Heart left ventricle (tissue), 16 donors: ENCODE measurements around the gene SLCO3A1. TPM values are rescaled to one million over a fixed set of nuclear protein-coding genes. Genes with fewer than 3 reads are reported as not detected.

Experiments
- ATAC-seq, 4 donors: fragments of 200-7000 bp; cut with Tn5 transposase; one replicate each; pipeline ENCODE4 v1.9.1; 2020 to 2022; ENCODE audit warnings: moderate library complexity in 4 of 4, mild to moderate bottlenecking in 3 of 4, moderate number of reproducible peaks in 1 of 4
- DNase-seq, 5 donors: peaks; one replicate each; pipeline ENCODE4 v3.0.0-alpha.2; 2020
- H3K27ac ChIP-seq, 12 donors: fragments of 200-600 bp; sonication (generic) in 4 of 12; one replicate each; pipeline versions ENCODE4 v1.5.0 to v1.8.0; 2016 to 2022; ENCODE audit warnings: mild to moderate bottlenecking in 2 of 12
- H3K27me3 ChIP-seq, 9 donors: fragments of 200-600 bp; sonication (generic) in 2 of 9; one replicate each; pipeline versions ENCODE4 v1.5.1 to v1.8.0; 2016 to 2022; ENCODE audit warnings: mild to moderate bottlenecking in 3 of 9
- H3K36me3 ChIP-seq, 9 donors: fragments of 200-600 bp; sonication (generic) in 2 of 9; one replicate each; pipeline versions ENCODE4 v1.5.0 to v1.8.0; 2018 to 2022; ENCODE audit warnings: mild to moderate bottlenecking in 2 of 9
- H3K4me1 ChIP-seq, 12 donors: fragments of 200-600 bp; sonication (generic) in 4 of 12; one replicate each; pipeline versions ENCODE4 v1.5.0 to v1.8.0; 2016 to 2022; ENCODE audit warnings: mild to moderate bottlenecking in 3 of 12
- H3K4me3 ChIP-seq, 12 donors: fragments of 200-600 bp; sonication (generic) in 4 of 12; one replicate each; pipeline versions ENCODE4 v1.5.0 to v1.8.0; 2017 to 2022; ENCODE audit warnings: mild to moderate bottlenecking in 9 of 12, moderate library complexity in 4 of 12
- H3K9me3 ChIP-seq, 12 donors: fragments of 200-600 bp; sonication (generic) in 4 of 12; one replicate each; pipeline versions ENCODE4 v1.5.0 to v1.8.0; 2016 to 2022; ENCODE audit warnings: mild to moderate bottlenecking in 1 of 12
- POLR2A ChIP-seq, 2 donors: fragments of 450-650 bp; IDR thresholded peaks; one replicate each; pipeline ENCODE4 v1.6.1; 2017; ENCODE audit warnings: antibody characterized with exemption in 2 of 2, mild to moderate bottlenecking in 2 of 2, moderate library complexity in 2 of 2
- WGBS, 4 donors: extraction: QIAGEN DNeasy Blood & Tissue Kit in 2 of 4; methylation state at CpG; one replicate each; pipeline versions ENCODE4 v1.1.5 to v1.1.7; 2013 to 2018; 5-methylcytosine and 5-hydroxymethylcytosine counted together
- intact Hi-C, 10 donors: fragments of 100-400 bp; cut with DNase I; formaldehyde crosslinking; loops; one replicate each; pipeline versions ENCODE4 v1.11.1 to v1.14.2; 2022
- polyA plus RNA-seq, 2 donors: library from polyadenylated mRNA; stranded (reverse); fragments of 200-250 nt; gene quantifications; one replicate each; pipeline ENCODE4 v1.2.3, GENCODE V29; 2013
- total RNA-seq, 9 donors: library from RNA; depleted of rRNA in 2 of 9; stranded (reverse); fragments of >200 nt in 2 of 9; fragmentation: NEBNext Ultra II Directional in 3 of 9; extraction: Animal tissue kit (Norgen Biotek cat#: 25700) in 3 of 9; gene quantifications; one replicate each; pipeline versions ENCODE4 v1.1.0 to v1.2.4, GENCODE V29; 2016 to 2023
- TF ChIP-seq, protein P1 (sequence below), 12 donors: fragments of 200-600 bp; sonication (generic) in 4 of 12; IDR thresholded peaks; one replicate each; pipeline versions ENCODE4 v1.5.0 to v1.8.0; 2018 to 2022; ENCODE audit warnings: antibody characterized with exemption in 12 of 12, mild to moderate bottlenecking in 5 of 12
- donor health status: ischemic (EF 13 %, LVEDD 7.1; RV severe dilation, severe dysfunction).
- donor health status: healthy with polysubstance abuse.
- donor health status: DM: no; HTN: yes; CAD: no.
- donor health status: DM: no; HTN: no; CAD: no.
- donor health status: ischemic (EF 25% LVEDD 6.9; RV normal size, moderate dysfunction).
- donor health status: ischemic (EF 25% LVEDD 5.7; RV mildly dilated, moderate dysfunction).
- donor health status: healthy.
- donor health status: DM: yes; HTN: yes; CAD: no.
- donor health status: ischemic (EF 35%, LVEDD 5.7; RV mildly dilated, moderate dysfunction).
- donor health status: nonischemic (EF 11% LVEDD 7.7; RV severe dilation, severe dysfunction).
- donor health status: DM: yes; HTN: yes; CAD: no.
- donor health status: PGD.
- donor health status: ischemic (EF 29% LVEDD 5.4; RV normal size, mild dysfunction).
- donor health status: nonischemic (EF 23%, LVEDD 6.1; RV moderate dilation, normal function).

The SLCO3A1 gene
- total and polyA plus RNA-seq, 11 donors: 26.3 to 64.2 (median 50.2) TPM

DNA sequence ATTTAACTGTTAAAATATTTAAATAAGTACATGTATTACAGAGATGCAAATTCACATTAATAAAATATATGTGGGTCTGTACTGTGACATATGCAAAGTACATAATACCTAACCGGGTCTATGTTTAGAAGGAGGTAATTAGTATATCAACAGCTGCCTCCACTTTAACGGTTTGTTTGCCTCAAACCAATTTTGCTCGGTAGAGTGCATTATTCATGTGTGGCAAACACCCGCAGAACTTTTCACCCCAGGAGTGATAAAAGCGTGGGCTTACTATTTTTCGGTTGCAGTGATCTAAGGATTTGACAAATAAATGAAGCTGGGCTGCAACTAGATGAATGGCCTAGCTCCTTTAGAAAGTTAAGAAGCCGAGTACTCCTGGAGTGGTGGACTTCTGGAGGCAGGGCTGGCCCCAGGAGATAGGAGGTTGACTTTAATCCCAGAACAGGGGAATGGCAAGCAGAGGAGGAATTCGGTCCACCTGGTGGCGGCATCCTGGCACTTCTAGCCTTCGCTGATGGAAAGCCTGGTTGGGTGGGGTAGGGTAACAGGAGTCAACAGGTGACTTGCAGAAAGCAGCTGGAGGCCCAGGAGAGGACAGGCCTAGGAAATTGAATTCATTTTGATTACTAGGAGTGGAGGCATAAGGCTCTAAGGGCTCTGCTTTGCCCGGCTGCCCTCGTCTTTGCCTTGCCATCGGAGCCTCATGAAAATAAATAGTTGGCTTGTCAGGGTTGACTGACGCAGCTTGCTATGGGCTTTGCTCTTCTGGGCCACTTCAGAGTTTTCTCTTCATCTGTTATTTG lies 2.4 kb downstream of the SLCO3A1 start:
- H3K27ac ChIP-seq: peak overlapping the region in 10 of 12 donors; percentile 0 to 98 (median 92)
- H3K9me3 ChIP-seq: no peaks in the 10 kb centered on the region
- ATAC-seq (no peak), DNase-seq (no peak)
- H3K4me1 ChIP-seq: peaks cover 15 to 86% (median 70%) of the 10 kb centered on the region in 12 donors
- H3K4me3 ChIP-seq: peak overlapping the region in 9 of 12 donors; percentile 5 to 95 (median 82)
- WGBS, 4 donors: 46 to 58% (median 52%) methylated on average over 14 of the region's 14 CpGs
- peaks cover 0 to 8% (median 0%) of the 10 kb centered on the region in 9 donors for H3K36me3 ChIP-seq
- no peaks in the 10 kb centered on the region for H3K27me3 ChIP-seq
- intact Hi-C loops: loop anchor here in 7 of 10 donors (5.0 to 10.0 kb wide), 7 partner anchors 66 to 551 kb away; no protein-coding TSS in a partner anchor
- TF ChIP-seq, protein P1, sequence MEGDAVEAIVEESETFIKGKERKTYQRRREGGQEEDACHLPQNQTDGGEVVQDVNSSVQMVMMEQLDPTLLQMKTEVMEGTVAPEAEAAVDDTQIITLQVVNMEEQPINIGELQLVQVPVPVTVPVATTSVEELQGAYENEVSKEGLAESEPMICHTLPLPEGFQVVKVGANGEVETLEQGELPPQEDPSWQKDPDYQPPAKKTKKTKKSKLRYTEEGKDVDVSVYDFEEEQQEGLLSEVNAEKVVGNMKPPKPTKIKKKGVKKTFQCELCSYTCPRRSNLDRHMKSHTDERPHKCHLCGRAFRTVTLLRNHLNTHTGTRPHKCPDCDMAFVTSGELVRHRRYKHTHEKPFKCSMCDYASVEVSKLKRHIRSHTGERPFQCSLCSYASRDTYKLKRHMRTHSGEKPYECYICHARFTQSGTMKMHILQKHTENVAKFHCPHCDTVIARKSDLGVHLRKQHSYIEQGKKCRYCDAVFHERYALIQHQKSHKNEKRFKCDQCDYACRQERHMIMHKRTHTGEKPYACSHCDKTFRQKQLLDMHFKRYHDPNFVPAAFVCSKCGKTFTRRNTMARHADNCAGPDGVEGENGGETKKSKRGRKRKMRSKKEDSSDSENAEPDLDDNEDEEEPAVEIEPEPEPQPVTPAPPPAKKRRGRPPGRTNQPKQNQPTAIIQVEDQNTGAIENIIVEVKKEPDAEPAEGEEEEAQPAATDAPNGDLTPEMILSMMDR (IDR thresholded peaks at IDR 0.05): peak in 9 of 12 donors; percentile 12 to 37 (median 19)
- TF ChIP-seq POLR2A (IDR thresholded peaks at IDR 0.05): no peak

GRCh38 chr15:91857224-91857585 lies 3.7 kb downstream of the SLCO3A1 start:
- intact Hi-C loops: loop anchor here in 7 of 10 donors (5.0 to 10.0 kb wide), 7 partner anchors 65 to 552 kb away; no protein-coding TSS in a partner anchor
- DNase-seq (no peak), ATAC-seq (no peak)
- 52 to 58% (median 57%) methylated on average over 3 of the region's 3 CpGs for WGBS, 4 donors
- peaks cover 11 to 86% (median 62%) of the 10 kb centered on the region in 12 donors for H3K4me1 ChIP-seq
- peak overlapping the region in 7 of 12 donors; percentile 4 to 98 (median 26) for H3K27ac ChIP-seq
- H3K9me3 ChIP-seq: no peaks in the 10 kb centered on the region
- TF ChIP-seq, protein P1 (IDR thresholded peaks at IDR 0.05): no peak
- no peak for TF ChIP-seq POLR2A (IDR thresholded peaks at IDR 0.05)
- H3K4me3 ChIP-seq: no peak overlapping the region
- H3K36me3 ChIP-seq: peaks cover 0 to 10% (median 0%) of the 10 kb centered on the region in 9 donors
- H3K27me3 ChIP-seq: no peaks in the 10 kb centered on the region

- no peaks in the 10 kb centered on the region for H3K9me3 ChIP-seq
- H3K4me3 ChIP-seq: no peak overlapping the region
- intact Hi-C loops: loop anchor here in 7 of 10 donors (5.0 to 10.0 kb wide), 7 partner anchors 65 to 553 kb away; no protein-coding TSS in a partner anchor
- no peak for ATAC-seq
- H3K36me3 ChIP-seq: peaks cover 0 to 10% (median 0%) of the 10 kb centered on the region in 9 donors
- peaks cover 8 to 86% (median 64%) of the 10 kb centered on the region in 12 donors for H3K4me1 ChIP-seq
- no peak for DNase-seq
- 77 to 83% (median 80%) methylated on average over 2 of the region's 2 CpGs for WGBS, 4 donors
- TF ChIP-seq, protein P1 (IDR thresholded peaks at IDR 0.05): no peak
- TF ChIP-seq POLR2A (IDR thresholded peaks at IDR 0.05): no peak
- H3K27ac ChIP-seq: peak overlapping the region in 6 of 12 donors; percentile 4 to 98 (median 27)
- H3K27me3 ChIP-seq: no peaks in the 10 kb centered on the region
These were observed 4.3 kb downstream of the SLCO3A1 start for GRCh38 chr15:91857772-91858171.

DNA sequence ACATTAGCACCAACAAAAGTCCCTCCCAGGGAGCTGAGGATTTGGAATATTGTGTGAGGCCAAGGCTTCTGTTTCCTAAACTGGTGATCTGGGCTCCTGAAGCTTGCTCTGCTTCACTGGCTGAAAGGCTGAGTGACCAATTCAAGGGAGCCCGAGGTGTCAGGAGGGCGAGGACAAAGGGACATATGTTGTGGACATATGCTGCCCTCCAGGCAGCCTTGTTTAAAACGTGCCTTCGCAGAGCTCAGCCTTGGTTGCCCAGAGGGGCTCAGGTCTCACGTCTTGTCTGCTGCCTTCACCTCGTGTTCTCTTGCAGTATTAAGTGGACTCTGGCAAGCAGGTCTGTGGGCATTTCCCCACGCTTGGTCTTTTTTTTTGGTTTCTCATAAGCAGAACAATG lies 7.0 kb downstream of the SLCO3A1 start:
- TF ChIP-seq POLR2A (IDR thresholded peaks at IDR 0.05): no peak
- TF ChIP-seq, protein P1 (IDR thresholded peaks at IDR 0.05): no peak
- no peak for ATAC-seq
- intact Hi-C loops: loop anchor here in 1 of 10 donors (10.0 kb wide), 1 partner anchor 84 kb away; no protein-coding TSS in a partner anchor
- Histone ChIP-seq H3K9me3 (no peaks in the 10 kb centered on the region), H3K4me3 (no peak overlapping the region), H3K4me1 (peaks cover 10 to 99% (median 81%) of the 10 kb centered on the region in 12 donors), H3K27ac (no peak overlapping the region), H3K27me3 (no peaks in the 10 kb centered on the region), H3K36me3 (peaks cover 0 to 10% (median 0%) of the 10 kb centered on the region in 9 donors)
- DNase-seq: no peak
- WGBS, 4 donors: 83 to 87% (median 86%) methylated on average over 7 of the region's 7 CpGs
